IMR-90 (cell line): ENCODE results near the gene FAM241A. TPM values are rescaled to one million over a fixed set of nuclear protein-coding genes. Genes with fewer than 3 reads are reported as not detected.

Source experiments
- ATAC-seq: fragments of 200-7000 bp; cut with Tn5 transposase; 2 replicates; pipeline ENCODE4 v1.9.1; 2020; ENCODE audit warnings: low read depth, mild to moderate bottlenecking, moderate library complexity
- BruUV-seq: library from RNA; stranded (reverse); fragments of 400-500 nt; replicated peaks from 2 replicates; lab custom pipeline; 2021; lab: Mats Ljungman, UMichigan
- CTCF ChIA-PET: fragments of 300-600 bp; formaldehyde crosslinking; extraction: SDS; loops from one replicate; lab custom pipeline; 2021; ENCODE audit warnings: antibody characterized with exemption; lab: Yijun Ruan, JAX
- POLR2A ChIA-PET: fragments of 300-600 bp; sonication (Branson Sonifier 250); formaldehyde crosslinking; loops from one replicate; lab custom pipeline; 2022; ENCODE audit warnings: antibody characterized with exemption; ENCODE audit not compliant: unreplicated experiment; lab: Charles Lee
- DNase-seq: peaks from one replicate; pipeline ENCODE4 v3.0.0; 2013
- H2AFZ ChIP-seq: replicated peaks from 2 replicates; pipeline ENCODE3; 2013; ENCODE audit warnings: low read length, mild to moderate bottlenecking; ENCODE audit not compliant: poor library complexity
- H2AK5ac ChIP-seq: 2 replicates; pipeline ENCODE4 v1.6.1; 2013; ENCODE audit warnings: low read depth, low read length, inconsistent platforms
- H2AK9ac ChIP-seq: replicated peaks from 2 replicates; pipeline ENCODE3; 2013; ENCODE audit warnings: mild to moderate bottlenecking, low read depth, low read length, moderate library complexity; ENCODE audit not compliant: poor library complexity
- H2BK120ac ChIP-seq: 2 replicates; pipeline ENCODE4 v1.6.1; 2013; ENCODE audit warnings: low read depth, low read length, inconsistent platforms
- H2BK15ac ChIP-seq: 3 replicates; pipeline ENCODE4 v1.6.1; 2013; ENCODE audit warnings: low read depth, low read length, inconsistent platforms
- H2BK20ac ChIP-seq: 2 replicates; pipeline ENCODE4 v1.6.1; 2013; ENCODE audit warnings: low read depth, mild to moderate bottlenecking, inconsistent platforms, low read length, moderate library complexity
- H2BK5ac ChIP-seq: 2 replicates; pipeline ENCODE4 v1.6.1; 2013; ENCODE audit warnings: mild to moderate bottlenecking, low read depth, low read length, inconsistent platforms; ENCODE audit not compliant: poor library complexity, severe bottlenecking
- H3K14ac ChIP-seq: replicated peaks from 2 replicates; pipeline ENCODE4 v1.6.1; 2013; ENCODE audit warnings: low read depth, low read length, inconsistent platforms
- H3K18ac ChIP-seq: 2 replicates; pipeline ENCODE4 v1.6.1; 2013; ENCODE audit warnings: low read depth, low read length, control low read depth
- H3K23ac ChIP-seq: 2 replicates; pipeline ENCODE4 v1.6.1; 2013; ENCODE audit warnings: low read depth, low read length, inconsistent platforms
- H3K27ac ChIP-seq: 2 replicates; pipeline ENCODE4 v1.5.1; 2013; ENCODE audit warnings: mild to moderate bottlenecking, control low read depth, low read length; ENCODE audit not compliant: insufficient read depth
- H3K27me3 ChIP-seq: 2 replicates; pipeline ENCODE4 v1.6.1; 2013; ENCODE audit warnings: low read length; ENCODE audit not compliant: control insufficient read depth, insufficient read depth
- H3K36me3 ChIP-seq: 2 replicates; pipeline ENCODE4 v1.6.1; 2013; ENCODE audit warnings: low read length, mixed read lengths; ENCODE audit not compliant: control insufficient read depth, insufficient read depth
- H3K4ac ChIP-seq: 2 replicates; pipeline ENCODE4 v1.6.1; 2013; ENCODE audit warnings: low read depth, low read length, inconsistent platforms
- H3K4me1 ChIP-seq: 2 replicates; pipeline ENCODE4 v1.6.1; 2013; ENCODE audit warnings: low read length, mixed read lengths; ENCODE audit not compliant: control insufficient read depth, insufficient read depth
- H3K4me2 ChIP-seq: 2 replicates; pipeline ENCODE4 v1.6.1; 2013; ENCODE audit warnings: low read depth, mild to moderate bottlenecking, control low read depth, low read length, moderate library complexity
- H3K4me3 ChIP-seq: 2 replicates; pipeline ENCODE4 v1.5.1; 2013; ENCODE audit warnings: low read depth, mild to moderate bottlenecking, control low read depth, low read length, moderate library complexity; ENCODE audit not compliant: insufficient read depth
- H3K56ac ChIP-seq: 2 replicates; pipeline ENCODE4 v1.6.1; 2013; ENCODE audit warnings: low read length, inconsistent platforms; ENCODE audit not compliant: insufficient read depth; ENCODE audit errors: extremely low read depth
- H3K79me1 ChIP-seq, 2 experiments: 2 replicates each; pipeline ENCODE4 v1.6.1; 2013; ENCODE audit warnings: low read length in 2 of 2, inconsistent platforms in 1 of 2, low read depth in 1 of 2
- H3K9ac ChIP-seq: 2 replicates; pipeline ENCODE4 v1.6.1; 2013; ENCODE audit warnings: low read depth, low read length, control low read depth
- H3K9me1 ChIP-seq: 2 replicates; pipeline ENCODE4 v1.6.1; 2013; ENCODE audit warnings: low read length, inconsistent platforms; ENCODE audit not compliant: insufficient read depth
- H3K9me3 ChIP-seq: 2 replicates; pipeline ENCODE4 v1.6.1; 2013; ENCODE audit warnings: low read length; ENCODE audit not compliant: control insufficient read depth, insufficient read depth
- H4K20me1 ChIP-seq: 2 replicates; pipeline ENCODE4 v1.6.1; 2013; ENCODE audit warnings: low read length, inconsistent platforms; ENCODE audit not compliant: insufficient read depth
- H4K5ac ChIP-seq: 2 replicates; pipeline ENCODE4 v1.6.1; 2013; ENCODE audit warnings: mild to moderate bottlenecking, low read depth, low read length, control low read depth
- H4K8ac ChIP-seq, 2 experiments: 2 replicates each; pipeline ENCODE4 v1.6.1; 2013; ENCODE audit warnings: low read depth in 2 of 2, low read length in 2 of 2, control low read depth in 1 of 2, inconsistent platforms in 1 of 2
- H4K91ac ChIP-seq: 2 replicates; pipeline ENCODE4 v1.6.1; 2013; ENCODE audit warnings: low read depth, low read length, inconsistent platforms; ENCODE audit not compliant: insufficient read depth
- BHLHE40 ChIP-seq: fragments of 150-350 bp; IDR thresholded peaks from 2 replicates; pipeline ENCODE4 v1.6.1; 2016; ENCODE audit warnings: mild to moderate bottlenecking, low read depth, low read length
- CEBPB ChIP-seq: IDR thresholded peaks from 2 replicates; pipeline ENCODE4 v1.6.1; 2012; ENCODE audit warnings: low read depth, low read length, improper control_type of control experiment
- CHD1 ChIP-seq: IDR thresholded peaks from 2 replicates; pipeline ENCODE4 v1.6.1; 2012; ENCODE audit warnings: low read depth, low read length, improper control_type of control experiment
- CTCF ChIP-seq: conservative IDR thresholded peaks from 2 replicates; pipeline ENCODE4 v1.5.1; 2012; ENCODE audit warnings: mild to moderate bottlenecking, low read depth, low read length, improper control_type of control experiment
- ELK1 ChIP-seq: fragments of 150-350 bp; IDR thresholded peaks from 2 replicates; pipeline ENCODE4 v1.6.1; 2016; ENCODE audit warnings: low read depth, mild to moderate bottlenecking, low read length, moderate library complexity, borderline replicate concordance
- FOS ChIP-seq: fragments of 150-350 bp; IDR thresholded peaks from 2 replicates; pipeline ENCODE4 v1.6.1; 2016; ENCODE audit warnings: low read depth, low read length
- MAFK ChIP-seq: IDR thresholded peaks from 2 replicates; pipeline ENCODE4 v1.6.1; 2012; ENCODE audit warnings: low read depth, low read length, improper control_type of control experiment
- MAZ ChIP-seq: IDR thresholded peaks from 2 replicates; pipeline ENCODE4 v1.6.1; 2012; ENCODE audit warnings: low read depth, mild to moderate bottlenecking, low read length, improper control_type of control experiment, moderate library complexity, borderline replicate concordance
- MXI1 ChIP-seq: IDR thresholded peaks from 2 replicates; pipeline ENCODE4 v1.6.1; 2012; ENCODE audit warnings: low read depth, mild to moderate bottlenecking, low read length, moderate library complexity, borderline replicate concordance
- NFE2L2 ChIP-seq: fragments of 150-350 bp; IDR thresholded peaks from 2 replicates; pipeline ENCODE4 v1.6.1; 2016; ENCODE audit warnings: low read depth, mild to moderate bottlenecking, low read length
- POLR2A ChIP-seq: IDR thresholded peaks from 2 replicates; pipeline ENCODE4 v1.6.1; 2012; ENCODE audit warnings: mild to moderate bottlenecking, low read depth, low read length
- RAD21 ChIP-seq: IDR thresholded peaks from 2 replicates; pipeline ENCODE4 v1.6.1; 2012; ENCODE audit warnings: low read length, improper control_type of control experiment
- RCOR1 ChIP-seq: IDR thresholded peaks from 2 replicates; pipeline ENCODE4 v1.6.1; 2012; ENCODE audit warnings: mild to moderate bottlenecking, low read length, improper control_type of control experiment; ENCODE audit not compliant: insufficient replicate concordance
- RFX5 ChIP-seq: IDR thresholded peaks from 2 replicates; pipeline ENCODE4 v1.8.0; 2012; ENCODE audit warnings: low read depth, mild to moderate bottlenecking, low read length, moderate library complexity
- SMC3 ChIP-seq: fragments of 150-350 bp; IDR thresholded peaks from 2 replicates; pipeline ENCODE4 v1.6.1; 2016; ENCODE audit warnings: low read depth, mild to moderate bottlenecking, antibody characterized with exemption, low read length, moderate library complexity
- USF2 ChIP-seq: fragments of 150-350 bp; IDR thresholded peaks from 2 replicates; pipeline ENCODE4 v1.6.1; 2017; ENCODE audit warnings: mild to moderate bottlenecking, antibody characterized with exemption, low read length, low read depth
- WGBS, 2 experiments: methylation state at CpG; one replicate each; pipeline versions ENCODE4 v1.1.5 to v1.1.7; 2013; ENCODE audit warnings: missing lambda C conversion rate in 2 of 2; ENCODE audit not compliant: insufficient read length in 1 of 2; ENCODE audit errors: extremely low coverage in 2 of 2; 5-methylcytosine and 5-hydroxymethylcytosine counted together
- dilution Hi-C: fragments of 300-500 bp; cut with HindIII; formaldehyde crosslinking; loops from one replicate; pipeline ENCODE4 v1.14.3; 2018; ENCODE audit warnings: low sequenced_read_pairs; ENCODE audit not compliant: unreplicated experiment
- in situ Hi-C: fragments of 300-500 bp; cut with MboI; formaldehyde crosslinking; loops from 3 replicates; pipeline ENCODE4 v1.14.3; 2019; ENCODE audit warnings: low sequenced_read_pairs, inconsistent platforms, mixed read lengths
- intact Hi-C: fragments of 100-400 bp; cut with micrococcal nuclease; formaldehyde crosslinking; loops from 2 replicates; pipeline ENCODE4 v1.10.0; 2022
- polyA plus RNA-seq, 3 experiments: library from polyadenylated mRNA; depleted of rRNA; stranded (reverse); fragments of >200 nt; gene quantifications; 2 replicates each; pipeline ENCODE4 v1.2.3, GENCODE V29; 2012; ENCODE audit warnings: low replicate concordance in 1 of 3
- total RNA-seq: library from RNA; depleted of rRNA; stranded (reverse); fragments of >200 nt; gene quantifications from 2 replicates; pipeline ENCODE4 v1.2.3, GENCODE V29; 2012

FAM241A gene
- total and polyA plus RNA-seq, 2 of the 4 experiments (the other 2 are of a cell fraction), result under 0.01 to 0.24 TPM

GRCh38 chr4:112238833-112239232, 93.6 kb downstream of the FAM241A start:
- peaks cover 14 to 17% of the 10 kb centered on the region in 2 experiments; a peak in 3 of 4 replicates for H3K79me1 ChIP-seq
- H3K27ac ChIP-seq, result no peak overlapping the region
- H2BK120ac ChIP-seq, result no peak overlapping the region
- H3K4ac ChIP-seq, result no peak overlapping the region
- no peak overlapping the region for H3K23ac ChIP-seq
- in situ Hi-C loops, result no loop called here
- H3K4me1 ChIP-seq, result no peaks in the 10 kb centered on the region
- BruUV-seq, result no TSS peak
- POLR2A ChIA-PET, result no interaction called here
- H3K36me3 ChIP-seq, result no peaks in the 10 kb centered on the region
- no peak overlapping the region for H2BK5ac ChIP-seq
- H2BK15ac ChIP-seq, result no peak overlapping the region
- no peak overlapping the region for H3K56ac ChIP-seq
- H3K14ac ChIP-seq, result no peak overlapping the region
- H4K91ac ChIP-seq, result no peak overlapping the region
- no peak overlapping the region for H2AFZ ChIP-seq
- CTCF ChIA-PET, result no interaction called here
- H2AK5ac ChIP-seq, result no peak overlapping the region
- WGBS, 2 experiments, result 80% methylated on average over 1 of the region's 2 CpGs; no CpG with 5 or more reads in 1 of the 2 experiments
- H3K9me3 ChIP-seq, result no peaks in the 10 kb centered on the region
- H3K4me2 ChIP-seq, result no peak overlapping the region
- dilution Hi-C loops, result no loop called here
- H4K8ac ChIP-seq, result no peak overlapping the region
- H3K9me1 ChIP-seq, result no peaks in the 10 kb centered on the region
- no peak overlapping the region for H4K5ac ChIP-seq
- H3K4me3 ChIP-seq, result no peak overlapping the region
- no peak overlapping the region for H3K9ac ChIP-seq
- intact Hi-C loops, result loop anchor here (10.0 kb wide), 1 partner anchor 396 kb away; the partner anchor contains the start of genes LARP7 and ZGRF1
- DNase-seq (no peak), ATAC-seq (no peak)
- H2BK20ac ChIP-seq, result no peak overlapping the region
- no peaks in the 10 kb centered on the region; the same call in 1 of the 2 replicates for H4K20me1 ChIP-seq
- H3K27me3 ChIP-seq, result no peaks in the 10 kb centered on the region
- no peak overlapping the region for H3K18ac ChIP-seq
- no peak overlapping the region for H2AK9ac ChIP-seq
- TF ChIP-seq CHD1 (no peak), SMC3 (no peak), USF2 (no peak), MAZ (no peak), CEBPB (no peak), POLR2A (no peak), MAFK (no peak), NFE2L2 (no peak), RAD21 (no peak), BHLHE40 (no peak), RCOR1 (no peak), FOS (no peak), CTCF (no peak), RFX5 (no peak), MXI1 (no peak), ELK1 (no peak)
